ENCODE results near the gene TMEM126A.
A peak's percentile ranks its signal among the peaks of the same experiment; 100 is the strongest.
"Not testable (repeated sequence)": the region's sequence is repeated elsewhere in the genome, so short reads cannot be mapped to it uniquely, and the experiment has no call there.

Gene TMEM126A

DNA sequence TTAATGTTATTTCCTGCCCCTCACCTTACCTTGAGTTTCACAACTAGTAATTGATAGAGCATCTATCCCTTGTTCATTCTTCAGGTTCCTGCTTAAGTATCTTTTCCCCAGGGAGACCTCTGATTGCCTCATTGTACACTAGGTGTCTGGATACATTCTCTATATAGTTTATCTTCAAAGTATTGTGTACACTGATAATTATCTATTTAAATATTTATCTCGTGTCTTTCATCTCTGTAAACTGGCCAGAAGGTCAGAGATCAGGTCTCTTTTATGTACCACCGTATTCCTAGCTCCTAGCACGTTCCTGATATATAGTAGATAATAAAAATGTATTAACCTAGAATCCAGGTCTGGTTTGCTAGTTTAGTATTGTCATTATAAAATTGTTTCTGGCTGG is 13.0 kb upstream of the TMEM126A start:
- TF ChIP-seq ZNF274 (IDR thresholded peaks at IDR 0.05; ENCODE audit: low read depth, low read length) = no peak
- H3K4me3 ChIP-seq (ENCODE audit: low read length) = no peak overlapping the region

DNA sequence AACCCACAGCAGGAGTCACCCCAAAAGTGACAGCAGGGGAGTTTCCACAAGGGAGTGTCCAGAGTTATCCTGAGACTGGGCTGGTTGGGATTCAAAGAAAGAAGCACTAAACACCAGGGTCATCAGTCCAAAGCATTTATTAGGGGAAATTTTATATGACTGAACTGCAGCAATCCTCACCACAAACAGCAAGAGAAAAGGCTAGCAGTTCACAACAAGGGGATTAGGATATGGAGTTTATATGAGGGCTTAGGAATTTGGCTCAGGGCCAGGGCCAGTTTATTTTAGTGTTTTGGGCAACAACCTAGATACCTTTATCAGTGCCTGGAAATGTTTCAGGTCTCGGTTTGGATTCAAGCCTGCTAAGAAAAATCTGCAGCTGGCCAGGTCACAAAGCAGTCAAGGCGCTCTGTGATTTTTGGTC is 4.6 kb upstream of the TMEM126A start:
- H3K4me3 ChIP-seq (ENCODE audit: low read length) = no peak overlapping the region
- TF ChIP-seq ZNF274 (IDR thresholded peaks at IDR 0.05; ENCODE audit: low read depth, low read length) = no peak

DNA sequence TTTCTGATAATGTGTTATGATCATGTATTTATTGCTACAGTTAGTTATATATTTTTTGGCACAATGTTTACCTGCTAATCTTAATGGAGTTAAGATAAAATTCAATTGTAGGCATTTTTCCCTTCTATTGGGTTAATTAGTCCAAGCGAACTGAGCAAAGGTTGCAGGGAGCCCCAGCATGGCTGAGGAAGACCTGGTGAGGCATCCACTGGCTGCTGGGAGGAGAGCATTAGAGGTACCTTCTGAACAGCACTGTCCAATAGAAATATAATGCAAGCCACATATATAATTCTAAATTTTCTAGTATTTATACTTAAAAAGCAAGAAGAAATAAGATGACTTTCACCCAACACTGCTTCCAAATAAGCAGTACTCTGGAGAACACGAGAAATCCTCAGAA is 689 bp upstream of the TMEM126A start:
- peak overlapping the region; percentile 81 for H3K4me3 ChIP-seq (ENCODE audit: low read length)
- no peak for TF ChIP-seq ZNF274 (IDR thresholded peaks at IDR 0.05; ENCODE audit: low read depth, low read length)

DNA sequence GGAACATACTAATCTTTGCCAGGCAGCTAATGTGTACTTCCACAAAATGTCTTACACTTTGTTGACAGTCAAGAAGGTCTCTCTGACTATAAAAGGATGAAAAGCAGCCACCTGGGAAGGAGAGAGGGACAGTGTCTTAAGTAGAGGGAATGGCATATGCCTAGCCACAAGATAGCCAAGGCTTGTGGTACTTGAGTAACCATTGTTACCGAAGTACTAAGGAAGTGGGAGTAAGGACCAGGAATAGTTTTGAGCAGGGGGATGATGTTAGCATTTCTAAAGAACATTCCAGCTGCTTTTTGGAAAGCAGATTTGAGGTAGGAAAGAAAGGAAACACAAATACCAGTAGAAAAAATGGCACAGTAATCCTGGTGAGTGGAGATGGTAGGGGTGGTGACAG is 3.4 kb downstream of the TMEM126A start:
- no peak for TF ChIP-seq ZNF274 (IDR thresholded peaks at IDR 0.05; ENCODE audit: low read depth, low read length)
- H3K4me3 ChIP-seq (ENCODE audit: low read length) = no peak overlapping the region

DNA sequence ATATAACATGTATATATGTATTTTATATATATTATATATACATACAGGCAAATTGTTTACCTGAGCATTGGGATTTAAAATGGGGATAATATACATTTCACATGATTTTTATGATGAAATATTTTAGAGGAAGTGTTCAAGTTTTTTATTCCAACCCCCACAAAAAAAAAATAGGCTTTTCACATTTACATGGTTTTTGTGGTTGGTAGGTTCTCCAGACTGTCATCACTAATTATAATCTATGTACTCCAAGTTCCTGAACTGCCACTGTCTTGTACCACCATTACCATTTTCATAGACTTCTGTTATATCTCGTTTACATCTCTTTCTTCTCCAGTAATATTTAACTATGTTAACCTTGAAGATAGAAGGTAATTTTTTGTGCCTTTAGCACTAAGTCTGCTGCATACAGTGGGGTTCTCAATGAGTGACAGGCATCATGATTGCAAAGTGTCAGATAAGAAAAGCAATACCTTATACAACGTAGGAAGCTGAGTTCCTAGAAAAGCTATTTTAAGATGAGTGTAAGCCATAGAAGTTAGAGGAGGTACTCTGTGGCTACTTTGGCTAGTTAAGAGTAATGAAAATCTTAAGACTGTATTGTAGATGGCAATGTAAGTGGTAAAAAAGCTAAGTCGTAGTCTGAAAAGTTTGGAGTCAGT is 5.2 kb downstream of the TMEM126A start:
- no peak for TF ChIP-seq ZNF274 (IDR thresholded peaks at IDR 0.05; ENCODE audit: low read depth, low read length)
- H3K4me3 ChIP-seq (ENCODE audit: low read length) = no peak overlapping the region

DNA sequence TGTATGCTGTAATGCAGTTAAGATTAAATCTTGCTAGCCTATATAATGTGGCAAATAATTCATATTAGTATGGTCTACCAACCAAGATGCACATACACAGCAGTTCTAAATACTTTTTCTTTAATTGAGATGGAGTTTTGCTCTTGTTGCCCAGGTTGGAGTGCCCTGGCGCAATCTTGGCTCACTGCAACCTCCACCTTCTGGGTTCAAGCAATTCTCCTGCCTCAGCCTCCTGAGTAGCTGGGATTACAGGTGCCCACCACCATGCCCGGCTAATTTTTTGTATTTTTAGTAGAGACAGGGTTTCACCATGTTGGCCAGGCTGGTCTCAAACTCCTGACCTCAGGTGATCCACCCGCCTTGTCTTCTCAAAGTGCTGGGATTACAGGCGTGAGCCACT is 6.6 kb downstream of the TMEM126A start:
- not testable (repeated sequence) for H3K4me3 ChIP-seq (ENCODE audit: low read length)

DNA sequence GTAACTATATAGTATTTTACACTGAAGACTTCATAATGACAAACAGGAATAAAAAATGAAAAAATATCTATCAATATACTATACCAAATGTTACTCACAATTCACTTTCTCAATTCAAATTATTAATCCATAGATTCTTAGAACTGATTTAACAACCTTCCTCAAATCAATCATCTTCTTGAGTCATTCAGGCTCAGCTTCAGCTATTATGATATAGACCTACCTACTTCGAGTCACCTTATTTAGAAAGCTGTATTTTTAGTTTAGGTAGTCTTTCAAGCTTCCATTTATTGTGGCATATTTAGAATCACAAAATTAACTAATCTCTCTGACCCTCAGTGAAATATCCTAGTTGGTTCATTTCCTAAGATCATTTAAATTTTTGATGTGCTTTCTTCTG is 9.0 kb downstream of the TMEM126A start:
- no peak for TF ChIP-seq ZNF274 (IDR thresholded peaks at IDR 0.05; ENCODE audit: low read depth, low read length)
- H3K4me3 ChIP-seq (ENCODE audit: low read length) = no peak overlapping the region

DNA sequence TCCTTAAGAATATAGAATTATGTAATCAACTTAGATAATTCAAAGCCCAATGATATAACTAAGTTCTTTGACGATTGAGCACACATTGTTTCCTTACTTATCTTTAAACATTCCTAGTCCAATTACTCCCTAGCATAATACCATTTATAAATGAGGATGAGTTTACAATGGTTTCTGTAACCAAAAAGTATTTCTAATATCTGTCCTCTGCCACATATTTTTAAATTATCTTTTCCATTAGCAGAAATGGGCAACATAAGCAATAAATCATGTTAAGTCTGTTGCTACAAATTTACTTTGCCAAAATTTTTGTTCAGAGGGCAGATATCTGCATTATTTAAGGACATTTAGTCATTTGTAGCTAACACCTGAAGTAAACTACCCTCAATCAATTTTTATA is 10.4 kb downstream of the TMEM126A start:
- TF ChIP-seq ZNF274 (IDR thresholded peaks at IDR 0.05; ENCODE audit: low read depth, low read length) = no peak
- no peak overlapping the region for H3K4me3 ChIP-seq (ENCODE audit: low read length)

DNA sequence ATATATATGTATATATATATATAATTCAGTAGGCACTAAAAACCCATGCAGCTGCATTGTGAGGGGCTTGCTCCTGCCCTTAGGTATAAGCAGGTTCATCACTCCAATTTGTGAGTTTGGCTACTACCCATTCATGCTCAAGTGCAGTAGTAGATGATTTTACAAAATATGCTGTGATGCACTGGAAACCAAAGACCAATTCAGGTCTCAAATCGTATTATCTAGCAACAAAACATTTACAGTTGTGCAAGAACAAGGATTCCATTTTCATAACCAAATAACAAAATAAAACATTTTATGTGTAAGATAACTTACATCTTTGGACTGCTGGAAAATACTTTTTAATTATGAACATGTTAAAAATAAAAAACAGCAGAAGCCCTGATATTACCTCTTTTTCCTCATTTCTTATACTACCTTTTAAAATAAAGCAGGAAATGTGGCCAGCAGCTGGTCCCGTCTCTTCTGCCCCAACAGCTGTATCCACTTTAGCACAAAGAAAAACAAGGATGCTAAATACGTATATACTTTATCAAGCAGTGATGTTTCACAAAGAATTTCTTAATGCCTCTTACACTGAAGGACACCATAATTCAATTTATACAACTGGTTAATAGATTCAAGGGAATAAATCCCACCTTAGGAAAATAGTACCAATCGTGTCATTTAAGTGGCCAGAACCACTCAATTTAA is 14.4 kb downstream of the TMEM126A start:
- peak overlapping the region; percentile 88; the same call in 1 of the 2 replicates for H3K4me3 ChIP-seq (ENCODE audit: low read length)
- no peak for TF ChIP-seq ZNF274 (IDR thresholded peaks at IDR 0.05; ENCODE audit: low read depth, low read length)

DNA sequence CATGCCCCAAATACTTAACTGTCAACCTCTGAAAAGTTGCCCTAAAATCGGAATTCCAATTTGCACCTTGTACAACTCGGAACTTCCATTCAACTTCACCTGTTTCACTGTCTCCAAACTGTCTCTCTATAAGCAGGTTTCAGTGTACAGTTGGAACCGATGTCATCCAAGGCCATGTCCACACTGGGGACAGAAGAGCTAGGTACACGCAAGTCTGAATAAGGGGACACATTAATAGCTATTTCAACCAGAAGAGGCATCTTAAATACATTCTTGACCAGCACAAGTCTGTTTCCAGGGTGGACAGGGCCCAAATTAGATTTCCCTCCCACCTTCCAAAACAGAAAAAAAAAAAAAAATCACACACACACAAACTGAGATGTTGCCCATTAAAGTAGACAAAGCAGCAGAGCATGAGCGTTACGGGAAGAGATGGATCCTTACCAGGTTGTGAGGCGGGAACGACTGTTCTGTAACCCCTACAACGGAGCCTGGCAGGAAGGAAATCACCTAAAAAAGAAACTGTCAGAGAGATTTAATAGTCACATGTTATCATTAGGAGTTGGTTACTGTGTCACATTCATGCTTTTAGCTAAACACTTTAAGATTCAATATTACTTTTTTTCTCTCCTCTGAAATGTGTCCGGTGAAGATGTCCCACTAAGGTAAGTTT is 15.4 kb downstream of the TMEM126A start:
- peak overlapping the region; percentile 88 for H3K4me3 ChIP-seq (ENCODE audit: low read length)
- TF ChIP-seq ZNF274 (IDR thresholded peaks at IDR 0.05; ENCODE audit: low read depth, low read length) = no peak

DNA sequence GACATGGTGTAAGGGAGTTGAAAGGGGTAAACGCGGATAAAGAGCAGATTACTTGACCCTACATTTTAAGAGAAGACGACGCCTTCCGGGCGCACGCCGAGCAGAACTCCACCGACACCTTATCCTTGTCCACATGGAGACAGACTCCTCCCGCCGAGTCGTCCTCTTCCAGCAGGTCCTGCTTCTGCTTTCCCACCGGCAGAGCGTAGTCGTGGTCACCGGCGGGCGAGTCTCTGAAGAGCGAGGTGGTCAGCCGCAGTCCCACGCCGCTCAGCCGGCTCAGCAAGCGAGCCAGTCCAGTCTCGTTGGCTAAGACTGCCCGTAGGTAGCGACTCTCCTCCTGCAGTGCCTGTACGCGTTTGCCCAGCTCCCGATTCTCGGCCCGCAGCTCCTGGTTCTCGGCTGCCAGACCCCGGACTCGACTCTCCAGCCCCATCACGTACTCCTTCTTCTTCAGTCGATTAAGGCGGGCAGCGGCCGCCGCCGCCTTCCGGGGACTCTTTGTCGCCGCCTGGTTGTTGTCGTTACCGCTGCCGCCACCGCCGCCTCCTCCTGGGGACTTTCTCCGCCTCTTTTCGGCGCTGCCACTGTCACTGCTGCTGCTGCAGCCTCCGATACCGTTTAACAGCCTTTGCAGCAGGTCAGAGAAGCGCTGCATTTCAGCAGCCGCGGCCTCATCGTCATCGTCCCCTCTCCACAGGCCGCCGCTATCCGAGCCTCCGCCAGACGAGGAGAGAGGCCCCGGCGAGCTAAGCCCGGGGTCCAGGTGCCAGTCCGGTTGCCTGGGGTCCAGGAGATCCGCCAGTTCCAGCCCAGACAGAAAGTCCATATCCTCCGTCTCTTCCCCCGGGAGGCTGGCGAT is 16.2 kb downstream of the TMEM126A start:
- no peak for TF ChIP-seq ZNF274 (IDR thresholded peaks at IDR 0.05; ENCODE audit: low read depth, low read length)
- peak overlapping the region; percentile 88 for H3K4me3 ChIP-seq (ENCODE audit: low read length)

DNA sequence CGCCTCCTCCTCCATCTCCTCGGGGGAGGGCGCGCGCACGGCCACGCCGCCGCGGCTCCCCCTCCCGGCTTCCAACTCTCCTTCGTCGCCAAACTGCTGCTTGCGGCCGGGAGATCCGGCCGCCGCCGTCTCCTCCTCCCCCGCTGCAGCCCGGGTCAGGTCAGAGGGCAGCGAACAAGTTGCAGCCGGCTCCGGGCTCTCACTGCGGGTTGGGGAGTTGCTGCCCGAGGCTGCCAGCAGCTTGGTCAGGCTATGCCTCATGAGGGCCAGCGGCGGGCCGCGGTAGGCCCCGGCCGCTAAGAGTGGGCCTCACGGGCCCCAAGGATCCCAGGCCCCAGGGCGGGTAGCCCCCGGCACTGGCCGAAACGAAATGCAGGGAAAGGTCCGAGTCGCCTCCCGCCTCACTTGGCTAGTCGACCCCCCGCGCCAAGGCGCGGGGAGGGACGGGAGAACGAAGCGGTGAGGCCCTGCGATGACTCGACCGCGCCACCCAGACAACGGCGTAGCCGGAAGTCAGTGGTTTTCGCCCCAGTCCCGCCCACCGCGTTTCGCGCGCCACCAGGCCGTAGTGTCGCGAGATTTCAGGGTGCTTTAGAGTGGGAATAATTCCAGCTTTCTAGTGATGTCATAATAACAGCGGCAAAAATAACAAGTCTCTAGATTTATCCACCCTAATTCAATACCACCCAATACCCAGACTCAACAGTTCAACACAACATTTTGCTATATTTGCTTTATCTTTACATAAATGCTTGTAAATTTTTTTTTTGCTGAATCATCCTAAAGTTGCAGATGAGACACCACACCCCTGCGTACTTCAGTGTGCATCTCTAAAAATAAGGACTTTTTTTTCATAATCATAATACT is 17.1 kb downstream of the TMEM126A start, which contains the start of gene CREBZF:
TSS of gene CREBZF (minus strand) at position 515 of the 867 bp plus-strand sequence. CDS start at position 261, 254 bp downstream.
- TF ChIP-seq ZNF274 (IDR thresholded peaks at IDR 0.05; ENCODE audit: low read depth, low read length) = no peak

DNA sequence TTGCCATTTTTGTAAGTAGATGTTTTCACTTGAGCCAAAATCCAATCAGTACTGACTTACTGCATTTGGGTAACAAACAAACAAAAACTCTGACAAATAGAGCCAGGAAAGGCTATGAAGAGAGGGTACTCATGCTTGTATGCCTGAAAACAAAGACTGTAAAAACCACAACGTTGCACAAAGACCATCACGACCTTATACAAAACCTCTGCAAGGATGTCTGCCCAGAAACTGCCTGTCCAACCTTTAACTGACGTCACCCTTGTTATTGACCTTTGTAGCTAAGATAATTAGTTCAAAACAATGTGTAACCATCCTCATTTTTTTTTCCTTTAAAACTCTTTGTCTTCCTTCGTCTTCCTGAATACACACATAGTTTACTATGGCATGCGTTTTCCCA is 18.0 kb downstream of the TMEM126A start:
- no peak for TF ChIP-seq ZNF274 (IDR thresholded peaks at IDR 0.05; ENCODE audit: low read depth, low read length)
- no peak overlapping the region for H3K4me3 ChIP-seq (ENCODE audit: low read length)

More for the DNA sequence above, 17.1 kb downstream of the TMEM126A start, which contains the start of gene CREBZF:
- peak within 1 kb of the TSS; percentile 88 for H3K4me3 ChIP-seq (ENCODE audit: low read length)
